Measurements from ENCODE around the gene GPR31. TPM values are rescaled to one million over a fixed set of nuclear protein-coding genes. Genes with fewer than 3 reads are reported as not detected.

The GPR31 gene
- total and polyA plus RNA-seq, 2 of the 4 experiments (the other 2 are of a cell fraction): not detected

GRCh38 chr6:167137081-167137480, 20.7 kb downstream of the GPR31 start:
- in situ Hi-C loops (cut with MboI; ENCODE audit: low sequenced_read_pairs) (no loop called here), intact Hi-C loops (cut with micrococcal nuclease) (no loop called here), dilution Hi-C loops (cut with HindIII; ENCODE audit: low sequenced_read_pairs, unreplicated experiment) (no loop called here)
- Histone ChIP-seq H2BK120ac (ENCODE audit: low read depth, low read length) (no peak overlapping the region), H2AFZ (replicated peaks; ENCODE audit: low read length, poor library complexity) (no peak overlapping the region), H2BK15ac (ENCODE audit: low read depth, low read length) (no peak overlapping the region), H4K5ac (ENCODE audit: low read depth, low read length) (no peak overlapping the region), H3K18ac (ENCODE audit: low read depth, low read length) (no peak overlapping the region), H4K91ac (ENCODE audit: insufficient read depth, low read depth, low read length) (no peak overlapping the region), H3K27ac (ENCODE audit: insufficient read depth, low read length) (no peak overlapping the region), H3K14ac (replicated peaks; ENCODE audit: low read depth, low read length) (no peak overlapping the region), H3K56ac (ENCODE audit: extremely low read depth, insufficient read depth, low read length) (no peak overlapping the region), H3K4me3 (ENCODE audit: insufficient read depth, low read depth, low read length) (no peak overlapping the region), H3K9me1 (ENCODE audit: insufficient read depth, low read length) (no peaks in the 10 kb centered on the region), H3K36me3 (ENCODE audit: control insufficient read depth, insufficient read depth, low read length) (no peaks in the 10 kb centered on the region), H2BK20ac (ENCODE audit: low read depth, low read length) (no peak overlapping the region), H4K8ac (ENCODE audit: low read depth in 2 of 2, low read length in 2 of 2) (no peak overlapping the region), H3K23ac (ENCODE audit: low read depth, low read length) (no peak overlapping the region), H3K4ac (ENCODE audit: low read depth, low read length) (no peak overlapping the region), H2AK5ac (ENCODE audit: low read depth, low read length) (no peak overlapping the region), H2BK5ac (ENCODE audit: low read depth, low read length, poor library complexity, severe bottlenecking) (no peak overlapping the region), H3K9ac (ENCODE audit: low read depth, low read length) (no peak overlapping the region), H2AK9ac (replicated peaks; ENCODE audit: low read depth, low read length, poor library complexity) (no peak overlapping the region), H3K9me3 (ENCODE audit: control insufficient read depth, insufficient read depth, low read length) (peaks cover 15% of the 10 kb centered on the region), H3K4me2 (ENCODE audit: low read depth, low read length) (no peak overlapping the region), H3K4me1 (ENCODE audit: control insufficient read depth, insufficient read depth, low read length) (no peaks in the 10 kb centered on the region), H3K79me1 (ENCODE audit: low read depth in 1 of 2, low read length in 2 of 2) (no peaks in the 10 kb centered on the region), H3K27me3 (ENCODE audit: control insufficient read depth, insufficient read depth, low read length) (no peaks in the 10 kb centered on the region), H4K20me1 (ENCODE audit: insufficient read depth, low read length) (no peaks in the 10 kb centered on the region)
- ATAC-seq (ENCODE audit: low read depth): no peak
- TF ChIP-seq MXI1 (IDR thresholded peaks at IDR 0.05; ENCODE audit: borderline replicate concordance, low read depth, low read length): no peak
- TF ChIP-seq, protein P1, sequence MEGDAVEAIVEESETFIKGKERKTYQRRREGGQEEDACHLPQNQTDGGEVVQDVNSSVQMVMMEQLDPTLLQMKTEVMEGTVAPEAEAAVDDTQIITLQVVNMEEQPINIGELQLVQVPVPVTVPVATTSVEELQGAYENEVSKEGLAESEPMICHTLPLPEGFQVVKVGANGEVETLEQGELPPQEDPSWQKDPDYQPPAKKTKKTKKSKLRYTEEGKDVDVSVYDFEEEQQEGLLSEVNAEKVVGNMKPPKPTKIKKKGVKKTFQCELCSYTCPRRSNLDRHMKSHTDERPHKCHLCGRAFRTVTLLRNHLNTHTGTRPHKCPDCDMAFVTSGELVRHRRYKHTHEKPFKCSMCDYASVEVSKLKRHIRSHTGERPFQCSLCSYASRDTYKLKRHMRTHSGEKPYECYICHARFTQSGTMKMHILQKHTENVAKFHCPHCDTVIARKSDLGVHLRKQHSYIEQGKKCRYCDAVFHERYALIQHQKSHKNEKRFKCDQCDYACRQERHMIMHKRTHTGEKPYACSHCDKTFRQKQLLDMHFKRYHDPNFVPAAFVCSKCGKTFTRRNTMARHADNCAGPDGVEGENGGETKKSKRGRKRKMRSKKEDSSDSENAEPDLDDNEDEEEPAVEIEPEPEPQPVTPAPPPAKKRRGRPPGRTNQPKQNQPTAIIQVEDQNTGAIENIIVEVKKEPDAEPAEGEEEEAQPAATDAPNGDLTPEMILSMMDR (conservative IDR thresholded peaks at IDR 0.05; ENCODE audit: low read depth, low read length): no peak
- ChIA-PET CTCF (no interaction called here), POLR2A (ENCODE audit: unreplicated experiment) (no interaction called here)
- BruUV-seq (replicated peaks): no TSS peak
- WGBS, 2 experiments (ENCODE audit: extremely low coverage in 2 of 2, insufficient read length in 1 of 2): 100% methylated on average over 3 of the region's 10 CpGs; no CpG with 5 or more reads in 1 of the 2 experiments
- no peak for DNase-seq
